Measurements from ENCODE around the gene TRIP13. TPM values are rescaled to one million over a fixed set of nuclear protein-coding genes. Genes with fewer than 3 reads are reported as not detected.
"Not testable (repeated sequence)": the region's sequence is repeated elsewhere in the genome, so short reads cannot be mapped to it uniquely, and the experiment has no call there.

TRIP13 gene, protein sequence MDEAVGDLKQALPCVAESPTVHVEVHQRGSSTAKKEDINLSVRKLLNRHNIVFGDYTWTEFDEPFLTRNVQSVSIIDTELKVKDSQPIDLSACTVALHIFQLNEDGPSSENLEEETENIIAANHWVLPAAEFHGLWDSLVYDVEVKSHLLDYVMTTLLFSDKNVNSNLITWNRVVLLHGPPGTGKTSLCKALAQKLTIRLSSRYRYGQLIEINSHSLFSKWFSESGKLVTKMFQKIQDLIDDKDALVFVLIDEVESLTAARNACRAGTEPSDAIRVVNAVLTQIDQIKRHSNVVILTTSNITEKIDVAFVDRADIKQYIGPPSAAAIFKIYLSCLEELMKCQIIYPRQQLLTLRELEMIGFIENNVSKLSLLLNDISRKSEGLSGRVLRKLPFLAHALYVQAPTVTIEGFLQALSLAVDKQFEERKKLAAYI
- 11.4 TPM for polyA plus RNA-seq (2012; ENCODE audit: low read depth, missing spikeins)

DNA sequence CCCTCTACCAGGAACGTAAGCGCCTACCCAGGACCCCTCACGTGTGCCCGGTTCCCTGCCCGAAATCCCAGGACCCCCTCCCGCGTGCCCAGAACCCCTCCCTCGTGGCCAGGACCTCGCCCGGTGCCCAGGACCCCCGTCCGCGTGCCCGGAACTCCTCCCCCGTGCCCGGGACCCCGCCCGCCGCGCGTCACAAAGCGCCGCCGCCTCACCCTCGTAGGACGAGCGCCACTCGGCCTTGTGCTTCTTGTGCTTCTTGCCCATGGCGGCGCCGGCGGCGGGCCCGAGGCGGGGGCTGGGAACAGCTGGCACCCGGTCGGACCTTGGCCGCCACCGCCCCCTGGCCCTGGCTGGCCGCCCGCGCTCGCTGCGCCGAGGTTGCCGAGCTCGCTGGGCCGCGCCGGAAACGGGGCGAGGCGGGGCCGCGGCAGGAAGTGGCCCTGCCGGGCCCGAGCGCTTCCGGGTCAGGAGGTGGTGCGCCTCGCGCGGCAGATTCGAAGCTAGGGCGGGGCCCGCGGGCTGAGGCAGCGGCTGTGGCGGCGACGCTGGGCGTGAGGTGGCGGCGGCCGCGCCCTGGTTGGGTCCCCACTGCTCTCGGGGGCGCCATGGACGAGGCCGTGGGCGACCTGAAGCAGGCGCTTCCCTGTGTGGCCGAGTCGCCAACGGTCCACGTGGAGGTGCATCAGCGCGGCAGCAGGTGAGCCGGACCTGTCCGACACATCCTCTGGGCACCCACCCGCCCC is at the start of gene TRIP13, which contains the start of gene BRD9:
TRIP13 (plus strand) TSS at position 491 of the 743 bp plus-strand sequence; CDS start at position 606, 115 bp downstream.
BRD9 (minus strand) TSS at position 408 of the 743 bp plus-strand sequence; CDS start at position 264, 144 bp downstream.
- TF ChIP-seq SPI1 (IDR thresholded peaks at IDR 0.05; ENCODE audit: low read depth, low read length), result no peak
- TF ChIP-seq POLR2AphosphoS5 (IDR thresholded peaks at IDR 0.05; ENCODE audit: low read depth, low read length), result peak; percentile 72
- peak; percentile 47 for TF ChIP-seq TAF1 (IDR thresholded peaks at IDR 0.05; ENCODE audit: low read depth, low read length)
- no peak for TF ChIP-seq PAX5 (IDR thresholded peaks at IDR 0.05; ENCODE audit: insufficient read depth, low read length, severe bottlenecking)
- peak; percentile 100 for DNase-seq (ENCODE audit: insufficient read length, low spot score)
- FAIRE-seq, result peak; percentile 57

DNA sequence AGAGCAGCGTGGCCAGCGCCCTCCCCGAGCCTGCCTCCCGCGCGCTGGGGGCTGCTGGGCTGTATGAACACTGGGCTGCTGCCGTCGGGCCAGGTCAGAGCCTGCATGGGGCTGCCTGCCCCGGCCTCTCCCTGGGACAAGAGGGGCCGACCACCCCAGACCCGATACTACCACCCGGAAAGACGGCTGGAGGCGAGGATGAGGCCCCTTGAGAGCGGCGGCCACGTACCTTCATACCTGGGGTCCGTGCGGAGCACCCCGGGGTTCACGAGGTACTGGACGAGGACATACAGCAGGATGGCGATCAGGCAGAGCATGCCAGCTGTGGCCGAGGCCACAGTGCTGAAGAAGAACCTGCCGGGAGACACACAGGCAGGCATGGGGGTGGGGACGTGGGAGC is 49.3 kb upstream of the TRIP13 start:
- FAIRE-seq; DNase-seq (ENCODE audit: insufficient read length, low spot score): not testable (repeated sequence)

DNA sequence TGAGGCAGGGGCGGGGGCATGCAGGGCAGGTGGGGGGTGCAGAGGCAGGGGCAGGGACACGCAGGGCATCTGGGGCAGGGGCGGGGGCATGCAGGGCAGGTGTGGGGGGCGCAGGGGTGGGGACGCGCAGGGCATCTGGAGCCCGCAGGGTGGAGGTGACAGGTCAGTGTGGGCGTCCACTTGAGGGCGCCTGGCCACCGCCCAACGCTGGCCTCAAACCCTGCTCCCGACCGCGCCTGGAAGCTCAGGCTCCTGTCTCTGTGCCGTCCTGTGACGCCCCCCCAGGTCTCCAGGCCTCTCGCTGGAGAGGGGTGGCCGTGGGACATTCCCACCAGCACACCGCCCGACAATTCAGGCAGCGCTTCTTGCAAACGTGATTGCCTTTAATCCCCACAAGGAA is 48.8 kb upstream of the TRIP13 start:
- FAIRE-seq; DNase-seq (ENCODE audit: insufficient read length, low spot score): not testable (repeated sequence)

DNA sequence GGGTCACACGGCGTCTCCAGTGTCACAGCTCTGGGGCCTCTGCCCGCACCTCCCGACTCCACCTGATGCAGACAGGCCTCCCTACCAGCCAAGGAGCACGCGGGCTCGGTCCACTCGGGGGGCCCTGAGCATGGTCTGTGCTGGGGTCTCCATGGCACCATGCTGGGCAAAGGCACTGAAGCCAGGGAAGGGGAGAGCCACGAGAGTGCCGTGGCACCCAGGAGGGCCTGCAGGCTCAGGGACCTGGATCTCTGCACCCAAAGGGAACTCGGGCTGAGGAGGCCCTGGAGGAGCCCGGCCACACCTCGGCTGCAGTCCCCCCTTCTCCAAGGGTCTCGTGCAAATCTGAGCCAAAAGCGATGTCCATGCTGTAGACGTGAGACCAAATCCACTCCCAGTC is 48.3 kb upstream of the TRIP13 start:
- FAIRE-seq; DNase-seq (ENCODE audit: insufficient read length, low spot score): not testable (repeated sequence)

DNA sequence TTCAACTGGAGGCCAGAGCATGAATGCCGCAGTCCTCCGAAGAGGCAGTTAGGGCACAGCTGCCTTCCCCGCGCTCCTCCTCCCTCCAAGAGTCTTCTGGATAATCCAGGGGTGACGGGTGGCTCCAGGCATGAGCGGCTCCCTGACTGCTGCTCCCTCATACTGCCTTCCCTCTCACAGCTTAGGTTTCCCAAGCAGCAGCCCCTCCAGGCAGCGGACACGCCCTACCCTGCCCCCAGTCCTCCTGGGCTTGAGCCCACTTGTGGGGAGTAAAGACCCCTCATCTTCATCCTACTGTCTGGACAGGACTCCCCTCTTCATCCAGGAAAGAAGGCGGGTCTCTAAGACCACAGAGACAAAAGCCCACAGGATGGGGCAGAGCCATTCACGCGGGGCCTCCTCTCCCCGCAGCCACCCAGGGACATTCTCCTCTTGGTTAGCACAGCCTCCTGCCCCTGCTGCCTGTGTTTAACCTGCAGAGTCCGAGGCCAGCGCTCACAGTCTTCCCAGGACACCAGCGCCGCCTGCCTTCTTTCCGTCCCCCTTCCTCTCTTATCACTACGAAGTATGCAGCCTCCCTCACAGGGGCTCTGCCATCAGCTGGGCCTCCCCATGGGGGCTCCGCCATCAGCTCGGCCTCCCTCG is 47.5 kb upstream of the TRIP13 start:
- DNase-seq (ENCODE audit: insufficient read length, low spot score); FAIRE-seq: not testable (repeated sequence)

DNA sequence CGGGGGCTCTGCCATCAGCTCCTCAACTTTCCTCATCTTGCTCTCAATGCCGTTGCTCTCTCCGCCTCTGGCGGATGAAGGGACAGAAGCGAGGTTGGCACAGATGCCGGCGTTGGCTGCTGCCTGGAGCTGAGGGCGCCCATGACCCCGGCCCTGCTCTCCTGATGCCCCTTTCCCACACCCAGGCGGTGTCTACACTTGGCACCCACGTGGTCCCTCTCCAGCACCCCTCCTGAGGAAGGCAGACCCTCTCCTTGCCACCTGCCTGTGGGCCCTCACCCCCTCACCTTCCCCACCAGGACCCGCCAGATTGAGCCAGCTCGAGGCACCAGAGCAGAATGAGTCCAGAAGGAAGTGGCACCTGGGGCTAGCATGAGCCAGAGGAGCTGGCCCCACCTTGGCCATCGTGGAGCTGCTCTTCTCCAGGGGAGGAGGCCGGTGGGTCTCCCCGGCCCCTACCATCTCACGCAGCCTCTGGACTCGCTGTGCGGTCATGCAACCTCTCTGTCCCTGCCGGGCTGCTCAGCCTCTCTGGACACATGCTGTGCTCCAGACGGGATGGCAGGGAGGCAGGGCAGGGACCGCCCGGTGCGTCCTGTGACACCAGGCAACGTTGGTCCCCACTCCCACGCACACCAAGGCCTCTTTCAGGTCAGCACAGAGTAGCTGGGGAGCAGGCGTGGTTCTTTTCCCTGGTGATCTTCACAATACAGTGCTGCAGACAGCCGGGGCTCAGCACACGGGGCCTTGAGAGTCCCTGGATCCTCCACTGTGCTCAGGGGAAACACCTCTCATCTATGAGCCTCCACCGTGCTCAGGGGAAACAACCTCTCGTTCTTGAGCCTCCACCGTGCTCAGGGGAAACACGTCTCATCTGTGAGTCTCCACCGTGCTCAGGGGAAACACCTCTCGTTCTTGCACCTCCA is 46.7 kb upstream of the TRIP13 start:
- DNase-seq (ENCODE audit: insufficient read length, low spot score), result not testable (repeated sequence)
- FAIRE-seq, result peak; percentile 89

DNA sequence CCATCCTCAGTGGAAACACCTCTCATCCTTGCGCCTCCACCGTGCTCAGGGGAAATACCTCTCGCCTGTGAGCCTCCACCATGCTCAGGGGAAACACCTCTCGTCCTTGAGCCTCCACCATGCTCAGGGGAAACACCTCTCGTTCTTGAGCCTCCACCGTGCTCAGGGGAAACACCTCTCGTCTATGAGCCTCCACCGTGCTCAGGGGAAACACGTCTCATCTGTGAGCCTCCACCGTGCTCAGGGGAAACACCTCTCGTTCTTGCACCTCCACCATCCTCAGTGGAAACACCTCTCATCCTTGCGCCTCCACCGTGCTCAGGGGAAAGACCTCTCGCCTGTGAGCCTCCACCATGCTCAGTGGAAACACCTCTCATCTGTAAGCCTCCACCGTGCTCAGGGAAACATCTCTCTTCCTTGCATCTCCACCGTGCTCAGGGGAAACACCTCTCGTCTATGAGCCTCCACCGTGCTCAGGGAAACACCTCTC is 46.0 kb upstream of the TRIP13 start:
- not testable (repeated sequence) for DNase-seq (ENCODE audit: insufficient read length, low spot score)
- peak; percentile 23 for FAIRE-seq

DNA sequence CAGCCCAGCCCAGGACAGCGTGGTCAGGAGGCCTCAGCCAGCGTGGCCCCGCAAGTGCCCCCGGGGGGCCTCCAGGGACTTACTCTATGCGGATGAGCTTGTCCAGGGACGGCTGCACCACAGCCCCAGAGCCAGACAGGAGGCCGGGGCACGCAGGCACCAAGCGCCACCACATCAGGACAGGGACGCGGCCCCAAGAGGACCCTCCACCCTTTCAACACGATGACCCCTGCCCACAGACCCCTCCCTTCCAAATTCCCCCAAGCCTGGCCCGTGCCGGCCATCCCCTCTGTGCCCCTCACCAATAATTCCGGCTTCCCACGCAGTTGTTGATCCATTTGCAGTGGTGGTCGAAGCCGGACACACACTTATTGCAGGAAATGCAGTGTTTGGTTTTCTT is 45.5 kb upstream of the TRIP13 start:
- FAIRE-seq; DNase-seq (ENCODE audit: insufficient read length, low spot score): not testable (repeated sequence)

DNA sequence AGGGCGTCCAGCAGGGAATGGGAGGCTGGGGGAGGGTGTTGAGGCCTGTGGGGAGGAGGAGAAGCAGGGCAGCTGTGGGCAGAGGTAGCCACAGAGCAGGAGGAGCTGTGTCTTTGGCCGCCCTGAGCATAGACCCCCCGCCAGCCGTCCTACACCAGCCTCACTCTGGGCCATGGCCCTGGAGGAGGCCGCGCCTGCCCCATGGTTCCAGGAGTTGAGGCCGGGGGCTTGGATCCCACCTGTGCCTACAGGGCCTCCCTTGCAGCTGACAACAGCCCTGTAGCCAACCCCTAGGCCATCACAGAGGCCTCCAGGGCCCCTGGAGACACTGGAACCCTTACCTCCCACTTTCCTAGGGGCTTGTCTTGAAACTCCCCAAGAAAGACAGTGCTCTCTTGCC is 44.9 kb upstream of the TRIP13 start:
- DNase-seq (ENCODE audit: insufficient read length, low spot score); FAIRE-seq: not testable (repeated sequence)

DNA sequence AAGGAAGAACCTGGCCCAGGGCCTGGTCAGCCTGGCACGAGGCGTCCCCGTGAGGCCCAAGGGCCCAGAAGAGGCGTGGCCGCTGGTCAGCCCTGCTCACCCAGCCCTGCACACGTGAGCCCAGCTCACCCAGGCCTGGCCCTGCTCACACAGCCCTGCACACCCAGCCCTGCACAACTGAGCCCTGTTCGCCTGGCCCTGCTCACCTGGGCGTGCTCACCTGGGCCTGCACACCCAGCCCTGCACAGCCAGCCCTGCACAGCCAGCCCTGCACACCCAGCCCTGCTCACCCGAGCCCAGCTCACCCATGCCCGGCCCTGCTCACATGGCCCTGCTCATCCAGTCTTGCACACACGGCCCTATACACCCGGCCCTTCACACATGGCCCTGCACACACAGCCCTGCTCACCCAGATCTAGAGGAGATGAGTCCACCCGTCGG is 44.0 kb upstream of the TRIP13 start:
- TF ChIP-seq POLR2AphosphoS5 (IDR thresholded peaks at IDR 0.05; ENCODE audit: low read depth, low read length) (no peak), PAX5 (IDR thresholded peaks at IDR 0.05; ENCODE audit: insufficient read depth, low read length, severe bottlenecking) (no peak), POLR2A (IDR thresholded peaks at IDR 0.05; ENCODE audit: low read depth, low read length) (no peak), TAF1 (IDR thresholded peaks at IDR 0.05; ENCODE audit: low read depth, low read length) (no peak), POU2F2 (IDR thresholded peaks at IDR 0.05; ENCODE audit: low read depth, low read length) (no peak), SPI1 (IDR thresholded peaks at IDR 0.05; ENCODE audit: low read depth, low read length) (no peak)
- DNase-seq (ENCODE audit: insufficient read length, low spot score) (no peak), FAIRE-seq (no peak)

DNA sequence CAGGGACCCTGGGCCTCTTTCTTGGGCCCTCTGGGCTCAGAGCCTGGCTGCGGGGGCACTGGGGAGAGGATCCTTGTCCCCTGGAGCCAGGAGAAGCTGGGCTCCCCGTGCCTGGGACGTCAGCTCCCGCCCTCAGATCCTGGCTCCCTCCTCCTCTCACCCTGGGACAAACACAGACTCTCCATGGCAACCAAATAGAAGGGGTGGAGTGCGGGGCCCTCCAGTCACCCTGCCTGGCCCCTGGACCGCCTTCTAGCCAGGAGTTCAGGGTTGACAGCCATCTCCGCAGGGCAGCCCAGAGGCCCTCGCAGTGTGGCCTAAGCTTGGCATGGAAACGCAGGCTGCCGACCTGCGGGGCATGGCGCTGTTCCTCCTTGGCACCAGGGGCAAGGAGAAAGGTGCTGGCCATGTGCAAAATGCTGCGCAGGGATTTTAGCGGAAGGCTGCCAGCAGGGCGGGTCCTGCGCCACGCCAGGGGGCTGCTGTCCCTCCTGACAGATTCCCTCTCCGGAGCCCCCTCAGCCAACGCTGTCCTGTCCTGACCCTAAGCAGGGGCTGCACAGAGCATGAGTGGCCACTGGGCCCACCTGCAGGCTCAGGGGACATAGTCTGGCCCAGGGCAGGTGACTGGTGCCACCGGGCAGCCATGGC is 42.9 kb upstream of the TRIP13 start:
- FAIRE-seq (no peak), DNase-seq (ENCODE audit: insufficient read length, low spot score) (no peak)
- no peak for TF ChIP-seq TAF1 (IDR thresholded peaks at IDR 0.05; ENCODE audit: low read depth, low read length)
- no peak for TF ChIP-seq POLR2A (IDR thresholded peaks at IDR 0.05; ENCODE audit: low read depth, low read length)
- TF ChIP-seq SPI1 (IDR thresholded peaks at IDR 0.05; ENCODE audit: low read depth, low read length), result no peak
- no peak for TF ChIP-seq POU2F2 (IDR thresholded peaks at IDR 0.05; ENCODE audit: low read depth, low read length)
- no peak for TF ChIP-seq PAX5 (IDR thresholded peaks at IDR 0.05; ENCODE audit: insufficient read depth, low read length, severe bottlenecking)
- no peak for TF ChIP-seq POLR2AphosphoS5 (IDR thresholded peaks at IDR 0.05; ENCODE audit: low read depth, low read length)
